NCI-H1092 (cell line): ENCODE data around the gene FAM156A.
"Not testable (repeated sequence)": the region's sequence is repeated elsewhere in the genome, so short reads cannot be mapped to it uniquely, and the experiment has no call there.

Source experiments
- DNase-seq: peaks from one replicate; lab custom pipeline; 2025; lab: John Stamatoyannopoulos, UW

Gene FAM156A

GRCh38 chrX:52958113-52958959, at the start of gene FAM156A:
Gene FAM156A (minus strand): TSS chrX:52958518. CDS start chrX:52948588, 9,930 bp downstream.
- not testable (repeated sequence) for DNase-seq

GRCh38 chrX:53005327-53005726, 47.0 kb upstream of the FAM156A start:
- DNase-seq: no peak

- DNase-seq: no peak
Measured at GRCh38 chrX:53004811-53005210, 46.5 kb upstream of the FAM156A start.

GRCh38 chrX:53004038-53004437, 45.7 kb upstream of the FAM156A start:
- no peak for DNase-seq

GRCh38 chrX:53003111-53003510, 44.8 kb upstream of the FAM156A start:
- DNase-seq: no peak

- no peak for DNase-seq
Measured at GRCh38 chrX:53001958-53002357, 43.6 kb upstream of the FAM156A start.

GRCh38 chrX:53000447-53001135, 42.3 kb upstream of the FAM156A start:
- no peak for DNase-seq

GRCh38 chrX:52995987-52996331, 37.6 kb upstream of the FAM156A start:
- no peak for DNase-seq

- DNase-seq: peak; percentile 97
Measured at GRCh38 chrX:52995135-52995986, 37.0 kb upstream of the FAM156A start.

GRCh38 chrX:52990848-52991247, 32.5 kb upstream of the FAM156A start:
- DNase-seq: no peak

GRCh38 chrX:52990011-52990631, 31.8 kb upstream of the FAM156A start:
- DNase-seq: peak; percentile 8

- DNase-seq: no peak
Measured at GRCh38 chrX:52988985-52989917, 30.9 kb upstream of the FAM156A start.

GRCh38 chrX:52983321-52984000, 25.1 kb upstream of the FAM156A start:
- DNase-seq: no peak

GRCh38 chrX:52979993-52980392, 21.7 kb upstream of the FAM156A start:
- no peak for DNase-seq

- no peak for DNase-seq
Measured at GRCh38 chrX:52979568-52979967, 21.2 kb upstream of the FAM156A start.

- DNase-seq: no peak
Measured at GRCh38 chrX:52977953-52978352, 19.6 kb upstream of the FAM156A start.

GRCh38 chrX:52975576-52975975, 17.3 kb upstream of the FAM156A start:
- not testable (repeated sequence) for DNase-seq

GRCh38 chrX:52974336-52974992, 16.1 kb upstream of the FAM156A start:
- not testable (repeated sequence) for DNase-seq

GRCh38 chrX:52967922-52968321, 9.6 kb upstream of the FAM156A start:
- not testable (repeated sequence) for DNase-seq
